Activated CD4-positive, alpha-beta T cell treated with anti-CD3 and anti-CD28 coated beads, Interleukin-2, Interleukin-6, amounts not matched to agents 100 ng/mL and 50 ng/mL, durations not matched to agents 16 hours and 8 hours (primary cell): ENCODE data around the gene CPED1.
"Not testable (repeated sequence)": the region's sequence is repeated elsewhere in the genome, so short reads cannot be mapped to it uniquely, and the experiment has no call there.

Experiments used
- DNase-seq: peaks from one replicate; pipeline ENCODE4 v3.0.0-alpha.2; 2020

Gene CPED1

DNA sequence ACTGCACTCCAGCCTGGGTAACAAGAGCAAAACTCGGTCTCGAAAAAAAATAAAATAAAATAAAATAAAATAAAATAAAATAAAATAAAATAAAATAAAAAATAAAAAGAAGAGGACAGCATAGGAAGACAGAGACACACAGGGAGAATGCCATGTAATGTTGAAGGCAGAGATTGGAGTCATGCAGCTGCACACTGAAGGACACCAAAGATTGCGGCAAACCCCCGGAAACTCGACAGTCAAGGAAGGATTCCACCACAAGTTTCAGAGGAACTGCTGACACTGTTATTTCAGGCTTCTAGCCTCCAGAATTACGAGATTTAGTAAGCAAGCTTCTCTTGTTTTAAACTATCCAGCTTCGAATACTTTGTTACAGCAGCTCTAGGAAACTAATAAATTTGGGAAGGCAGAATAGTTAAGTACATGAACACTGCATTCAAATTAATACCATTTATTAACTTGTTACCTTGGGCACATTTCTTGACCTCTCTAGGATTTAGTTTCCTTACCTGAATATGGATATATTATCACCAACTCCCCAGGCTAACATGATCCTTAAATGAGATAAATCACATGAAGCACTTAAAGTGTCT lies 9.5 kb downstream of the CPED1 start:
- no peak for DNase-seq

DNA sequence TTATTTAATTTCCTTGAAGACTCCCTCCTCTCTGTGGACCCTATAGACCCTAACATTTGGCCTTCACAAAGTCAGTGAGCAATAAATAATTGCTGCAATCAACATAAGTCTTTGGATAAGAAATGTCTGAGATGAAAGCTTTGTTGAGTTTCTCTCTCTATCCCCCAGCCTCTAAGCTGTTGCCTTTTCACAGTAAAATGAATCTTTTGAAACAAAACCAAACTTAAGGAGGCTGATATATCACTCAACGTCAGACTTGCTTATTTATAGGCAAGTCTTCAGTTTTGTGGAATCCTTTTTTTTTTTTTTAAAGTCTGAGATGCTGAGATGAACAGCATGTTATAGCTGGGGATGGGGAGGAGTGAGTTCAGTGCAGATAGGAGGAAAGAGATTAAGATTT lies 10.0 kb downstream of the CPED1 start:
- DNase-seq: no peak

DNA sequence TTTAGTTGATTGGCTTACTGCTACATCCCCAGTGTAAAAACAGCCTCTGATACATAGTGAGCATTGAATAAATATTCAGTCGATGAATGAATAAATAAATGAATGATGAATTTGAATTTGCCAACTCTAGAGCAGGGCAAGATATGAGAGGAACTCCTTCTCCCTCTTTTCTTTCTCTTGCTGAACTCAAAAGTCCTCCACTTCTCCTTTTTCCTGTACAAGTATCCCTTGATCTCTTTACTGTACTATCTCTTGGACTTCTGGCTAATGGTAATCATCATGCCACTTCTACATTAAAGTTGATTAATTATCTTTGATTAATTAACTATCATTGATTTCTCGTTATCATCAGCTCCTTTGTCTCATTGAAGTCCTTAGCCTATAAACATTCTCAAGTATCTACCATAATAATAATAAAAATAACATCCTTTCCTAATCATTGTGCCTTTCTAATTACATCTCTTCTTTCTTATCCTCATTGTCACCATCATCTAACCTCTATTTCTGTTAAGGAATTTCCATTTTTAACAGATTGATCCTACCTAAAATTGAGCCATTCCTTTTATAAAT lies 10.6 kb downstream of the CPED1 start:
- DNase-seq: no peak

DNA sequence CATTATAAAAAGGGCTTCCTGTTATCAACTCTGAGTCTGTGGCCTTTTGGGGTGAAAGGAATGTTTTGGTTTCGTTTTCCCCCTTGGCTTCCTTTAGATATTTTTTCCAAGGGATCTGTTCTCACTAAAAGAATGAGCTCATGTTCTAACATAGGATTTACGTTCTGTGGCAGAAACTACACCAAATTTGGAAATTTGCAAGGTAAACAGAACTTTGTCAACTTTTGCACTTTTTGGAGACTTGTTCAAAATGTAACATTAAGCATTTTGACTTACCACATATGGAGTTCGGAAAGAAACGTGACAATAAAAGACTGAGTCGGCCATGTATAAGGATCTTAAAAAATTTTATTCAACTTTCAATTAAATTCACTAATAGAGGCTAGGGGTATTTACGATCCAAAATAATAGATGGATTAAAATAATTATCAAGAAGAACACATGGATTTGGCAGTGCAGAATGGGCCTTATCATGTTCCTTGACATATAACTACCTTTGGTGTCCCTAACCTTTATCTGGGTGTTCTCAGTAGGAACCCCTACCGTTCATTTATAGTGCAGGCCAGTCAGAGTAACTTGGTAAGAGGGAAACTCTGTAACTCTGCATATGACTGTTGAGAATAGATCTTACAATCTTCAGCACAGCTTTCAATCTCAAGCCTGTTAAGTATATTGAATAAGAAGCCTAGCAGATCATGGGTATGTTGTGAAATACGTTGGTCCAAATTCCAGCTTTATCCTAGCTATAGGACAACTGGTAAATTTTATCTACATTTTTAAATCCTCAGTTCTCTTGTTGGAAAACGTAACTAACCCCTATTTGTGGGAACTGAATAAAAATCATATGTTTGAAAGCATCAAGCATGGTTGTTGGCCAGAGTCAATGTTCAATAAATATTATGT lies 11.8 kb downstream of the CPED1 start:
- no peak for DNase-seq

DNA sequence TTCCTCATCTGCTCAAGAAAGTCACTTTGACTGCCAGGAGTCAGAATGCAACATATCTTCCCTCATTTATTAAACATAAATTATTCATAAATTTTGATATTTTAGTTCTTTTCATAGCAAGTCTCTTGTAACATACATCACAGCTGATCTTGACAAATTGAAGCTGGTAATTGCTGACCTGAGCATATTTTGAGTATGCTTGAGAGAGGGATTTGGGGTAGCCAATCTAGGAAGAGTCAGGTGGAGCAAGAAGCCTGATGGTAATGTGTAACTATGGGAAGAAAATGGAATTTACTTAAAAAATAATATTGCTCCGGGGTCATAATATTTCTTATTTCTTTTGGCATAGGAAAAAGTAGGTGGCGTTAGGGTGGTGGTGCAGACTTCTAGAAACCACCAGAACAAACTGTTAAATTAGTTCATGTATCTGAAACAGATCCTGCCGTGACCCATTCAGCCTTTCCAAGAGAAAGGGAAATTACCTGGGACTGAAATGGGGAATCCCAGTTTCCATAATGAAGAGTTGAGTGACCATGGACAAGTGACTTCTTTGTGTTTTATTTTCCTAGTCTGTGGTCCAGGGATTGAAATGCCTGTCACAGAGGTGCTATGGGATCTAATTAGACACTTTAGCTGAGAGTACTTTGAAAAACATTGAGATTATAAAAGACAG lies 12.9 kb downstream of the CPED1 start:
- no peak for DNase-seq

DNA sequence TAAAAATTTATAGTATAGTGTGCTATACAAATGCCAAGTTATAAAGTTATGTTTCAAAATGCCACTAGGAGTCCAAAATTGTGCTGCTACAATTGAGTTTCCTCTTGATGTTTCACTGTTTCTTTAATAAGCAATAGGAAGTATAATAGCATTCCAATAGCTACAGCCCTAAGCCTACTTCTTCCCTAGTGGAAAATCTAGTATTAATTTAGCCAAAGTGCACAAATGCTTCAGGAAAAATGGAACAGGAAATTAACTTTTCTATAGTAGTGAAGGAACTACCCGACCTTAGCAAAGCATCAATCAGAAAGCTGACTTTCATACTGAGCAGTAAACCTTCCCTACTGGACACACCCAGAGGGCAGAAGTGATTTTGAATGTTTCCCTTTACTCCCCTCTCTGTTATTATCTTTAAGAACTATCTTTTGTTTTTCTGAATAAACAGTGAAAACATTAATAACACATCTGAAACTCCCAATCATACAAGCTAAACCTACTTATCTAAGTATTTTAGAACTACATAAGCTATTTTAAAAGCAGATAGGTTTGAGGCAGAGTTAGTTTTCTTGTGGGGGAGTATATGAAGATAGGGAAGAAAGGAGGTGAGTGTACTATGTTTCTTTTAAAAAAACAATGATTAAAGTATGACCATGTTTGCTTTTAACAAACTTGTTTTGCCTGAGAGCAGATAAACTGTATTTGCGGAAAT lies 13.7 kb downstream of the CPED1 start:
- DNase-seq: no peak

DNA sequence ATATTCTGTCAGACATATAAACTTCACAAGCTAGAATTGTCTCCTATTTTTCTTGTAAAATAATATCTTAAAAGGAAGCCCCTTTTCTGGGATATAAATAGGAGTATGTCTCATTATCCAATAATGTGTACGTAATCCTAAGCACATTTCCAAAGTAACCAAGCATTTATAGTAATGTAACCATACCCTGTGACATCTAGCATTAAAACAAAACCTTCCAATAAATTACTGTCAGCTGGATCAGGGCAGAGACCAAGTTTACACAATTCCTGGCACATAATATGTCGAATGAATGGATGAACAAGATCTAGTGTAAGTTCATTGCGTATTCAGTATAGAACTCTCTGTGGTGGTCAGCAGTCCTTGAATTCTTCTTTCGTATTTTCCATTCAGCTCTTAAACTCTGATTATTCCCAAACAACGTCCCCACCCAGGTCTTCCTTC lies 14.3 kb downstream of the CPED1 start:
- DNase-seq: no peak

DNA sequence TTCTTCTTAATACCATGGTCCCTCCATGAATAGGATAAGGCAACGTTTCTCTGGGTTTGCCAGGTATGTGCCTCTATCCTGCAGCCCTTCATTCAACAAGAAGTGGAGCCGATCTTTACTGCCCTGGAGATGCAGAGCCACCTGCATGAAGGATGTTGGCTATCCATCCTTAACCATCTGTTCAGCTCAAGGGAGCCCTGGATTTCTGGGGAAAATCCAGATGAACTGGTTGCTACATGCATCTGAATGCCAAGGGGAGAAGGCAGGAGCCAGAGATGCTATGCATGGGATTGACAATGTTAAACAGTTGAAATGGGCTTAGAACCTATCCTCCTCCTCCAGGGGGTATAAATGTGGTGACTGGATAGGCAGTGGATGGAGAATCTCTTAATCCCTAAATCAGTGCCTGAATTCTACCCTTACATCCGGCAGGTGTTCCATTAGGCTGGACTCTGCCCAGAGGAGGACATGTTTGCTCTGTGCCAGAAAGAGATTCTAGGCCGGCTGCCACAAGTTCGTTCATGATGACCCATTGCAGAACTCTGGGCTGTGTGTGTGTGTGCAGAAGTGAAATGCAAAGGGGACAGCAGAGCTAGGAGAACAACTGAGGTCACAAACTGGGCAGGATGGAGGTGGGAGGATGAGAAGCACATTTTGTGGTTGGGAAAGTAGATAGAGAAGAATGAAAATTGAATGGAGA lies 15.6 kb downstream of the CPED1 start:
- DNase-seq: no peak

DNA sequence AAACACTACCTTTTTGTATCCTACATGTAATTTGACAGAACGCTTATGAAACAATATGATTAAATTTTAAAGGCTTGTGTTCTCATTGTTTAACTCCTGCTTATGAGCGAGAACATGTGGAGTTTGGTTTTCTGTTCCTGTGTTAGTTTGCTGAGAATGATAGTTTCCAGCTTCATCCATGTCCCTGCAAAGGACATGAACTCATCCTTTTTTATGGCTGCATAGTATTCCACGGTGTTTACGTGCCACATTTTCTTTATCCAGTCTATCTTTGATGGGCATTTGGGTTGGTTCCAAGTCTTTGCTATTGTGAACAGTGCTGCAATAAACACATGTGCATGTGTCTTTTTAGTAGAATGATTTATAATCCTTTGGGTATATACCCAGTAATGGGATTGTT lies 16.5 kb downstream of the CPED1 start:
- not testable (repeated sequence) for DNase-seq

DNA sequence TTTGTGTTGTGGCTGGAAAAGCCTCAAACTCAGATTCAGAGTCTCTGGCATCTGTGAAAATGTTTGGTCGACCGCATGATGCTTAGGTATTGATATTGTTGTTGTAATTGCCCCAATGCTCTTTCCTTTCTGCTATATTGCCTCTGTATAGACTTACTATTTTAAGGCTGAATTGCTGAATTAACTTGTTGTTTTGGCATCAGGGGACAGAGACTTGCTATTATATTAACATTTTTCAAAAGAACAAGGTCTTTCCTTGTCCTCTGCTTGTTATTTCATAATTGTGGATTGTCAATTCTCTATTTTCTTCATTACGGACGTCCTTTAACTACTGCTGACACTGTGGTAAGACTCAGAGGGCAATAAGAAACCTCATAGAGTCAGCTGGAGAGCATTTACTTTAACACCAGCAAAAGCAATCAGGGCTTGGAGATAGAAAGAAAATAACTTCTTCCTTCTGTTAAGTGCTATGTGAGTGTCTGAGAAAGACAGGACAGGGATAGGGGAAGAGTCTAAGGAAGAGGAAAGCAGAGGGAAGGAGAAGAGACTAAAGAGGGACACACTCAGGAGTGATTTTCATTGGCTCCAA lies 17.6 kb downstream of the CPED1 start:
- DNase-seq: no peak

DNA sequence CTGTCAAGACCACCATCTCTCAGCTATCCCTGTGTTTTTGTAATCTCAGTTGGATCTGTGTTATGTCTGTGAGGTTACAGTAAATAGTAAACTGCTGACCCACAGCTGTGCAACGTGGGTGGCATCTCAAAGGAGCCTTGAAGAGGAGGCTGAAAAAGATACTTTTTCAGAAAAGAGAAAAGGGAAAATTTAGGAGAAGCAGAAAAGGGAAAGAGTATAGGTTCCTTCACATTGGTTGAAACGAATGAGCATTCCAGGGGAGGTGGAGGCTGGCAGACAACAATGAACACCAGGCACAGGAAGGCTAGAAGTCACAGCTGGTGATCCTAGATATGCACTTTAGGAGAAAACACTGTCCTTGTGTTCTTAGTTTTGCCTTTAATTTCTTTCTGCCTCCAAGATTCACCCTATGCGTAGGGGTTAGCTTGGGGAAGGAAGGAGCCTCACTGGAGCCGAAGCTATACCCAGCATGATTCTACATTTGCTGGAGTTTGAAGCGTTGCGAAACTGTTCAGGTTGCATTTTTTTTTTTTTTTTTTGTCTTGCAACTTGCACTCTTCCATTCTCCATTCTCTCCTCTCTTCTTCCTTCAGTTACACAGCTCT lies 18.3 kb downstream of the CPED1 start:
- no peak for DNase-seq

DNA sequence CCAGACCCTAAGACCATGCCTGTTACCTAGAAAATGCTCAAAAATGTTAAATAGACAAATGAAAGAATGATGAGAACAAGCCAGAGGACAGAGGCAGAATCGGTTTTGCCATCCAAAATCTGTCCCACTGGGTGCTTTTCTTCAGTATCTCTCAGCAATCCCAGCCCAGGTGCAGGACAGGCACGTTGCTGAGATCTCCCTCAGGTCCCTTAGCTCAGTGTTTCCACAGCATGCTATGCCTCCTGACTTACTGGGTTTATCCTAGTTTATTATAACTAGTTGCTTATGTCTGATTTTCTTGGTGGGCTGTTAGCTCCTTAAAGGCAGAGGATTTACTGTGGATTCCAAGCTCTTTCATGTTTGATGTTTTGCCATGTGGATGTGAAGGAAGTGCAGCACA lies 20.3 kb downstream of the CPED1 start:
- no peak for DNase-seq

DNA sequence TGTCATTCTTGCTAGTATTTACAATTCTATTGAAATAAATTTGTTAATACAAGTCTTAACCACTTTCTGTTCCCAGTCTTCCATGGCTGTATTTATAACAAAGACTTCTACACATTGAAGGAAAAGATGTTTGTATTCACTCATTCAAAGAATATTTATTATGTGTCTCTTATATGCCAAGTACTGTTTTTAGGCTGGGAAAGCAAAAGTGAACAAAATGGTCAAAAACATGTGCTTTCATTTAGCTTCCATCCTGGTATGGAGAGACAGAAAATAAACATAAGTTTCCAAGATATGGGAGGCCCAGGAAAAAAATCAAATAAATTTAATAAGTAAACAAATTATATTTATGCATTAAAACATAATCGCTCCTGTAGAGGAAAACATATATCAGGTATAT lies 22.9 kb downstream of the CPED1 start:
- DNase-seq: no peak

DNA sequence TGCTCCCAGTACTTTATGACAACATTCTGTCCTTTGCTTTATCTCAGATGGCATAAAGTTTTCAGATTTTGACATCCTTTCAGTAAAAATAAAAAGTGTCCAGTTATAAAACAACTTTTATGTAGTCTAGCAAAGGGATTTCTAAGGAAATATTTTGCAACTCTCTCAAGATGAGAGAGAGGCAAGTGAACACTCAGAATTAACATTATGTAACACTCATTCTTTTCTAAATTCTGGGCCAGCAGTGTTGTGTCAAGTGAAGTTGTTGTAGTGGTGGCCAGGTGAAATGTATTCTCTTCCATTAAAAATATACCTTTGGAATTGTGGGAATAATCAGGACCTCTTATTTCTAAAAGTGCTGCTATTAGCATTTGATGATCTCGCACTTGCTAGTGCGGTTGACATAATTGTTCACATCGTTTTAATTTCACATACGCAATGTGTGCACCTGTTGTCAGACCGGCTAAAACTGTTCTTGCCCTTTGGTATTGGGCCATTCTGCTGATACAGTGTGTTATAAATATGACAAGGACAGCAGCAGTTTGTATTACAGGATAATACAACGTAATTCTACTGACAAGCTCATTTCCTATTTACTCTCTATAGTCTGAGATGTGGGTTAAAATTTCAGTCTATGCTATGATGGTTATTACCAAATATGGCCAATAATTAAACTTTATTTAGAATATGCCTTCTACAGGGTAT lies 23.8 kb downstream of the CPED1 start:
- no peak for DNase-seq

DNA sequence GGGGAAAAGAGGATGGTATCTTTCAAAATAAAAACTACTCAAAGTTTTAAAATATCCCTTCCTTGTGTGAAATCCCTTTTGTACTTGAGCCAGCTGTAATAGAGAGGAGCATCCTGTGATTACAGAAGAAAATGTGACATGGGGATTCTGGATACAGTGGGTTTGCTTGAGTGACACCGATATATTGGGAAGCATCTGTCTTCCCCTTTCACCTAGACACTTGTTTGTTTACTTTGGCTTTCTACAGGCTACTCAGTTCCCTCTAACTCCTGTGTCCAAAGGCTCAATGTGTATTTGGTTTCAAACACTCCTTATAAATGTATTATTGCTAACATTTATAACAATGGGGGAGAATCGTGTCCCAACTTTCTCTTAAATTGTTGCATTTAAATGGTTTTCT lies 24.4 kb downstream of the CPED1 start:
- DNase-seq: no peak

DNA sequence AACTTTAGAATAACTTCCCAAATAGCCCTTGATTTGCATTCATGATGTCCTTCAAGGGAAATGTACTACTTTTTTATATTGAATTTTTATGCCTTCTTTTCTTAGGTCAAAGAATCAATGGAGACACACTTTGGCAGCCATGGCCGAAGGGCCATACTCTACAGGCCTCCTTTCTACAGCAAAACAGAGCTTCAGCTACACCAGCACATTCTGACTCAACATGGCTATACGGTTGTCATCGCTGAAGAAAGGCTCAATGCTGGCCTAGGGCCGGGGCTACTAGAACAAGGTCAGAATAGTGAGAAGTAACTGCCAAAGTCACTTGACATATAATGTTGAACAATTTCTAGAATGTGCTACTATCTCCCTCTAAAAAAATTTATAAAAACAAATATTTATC lies 27.0 kb downstream of the CPED1 start:
- no peak for DNase-seq

DNA sequence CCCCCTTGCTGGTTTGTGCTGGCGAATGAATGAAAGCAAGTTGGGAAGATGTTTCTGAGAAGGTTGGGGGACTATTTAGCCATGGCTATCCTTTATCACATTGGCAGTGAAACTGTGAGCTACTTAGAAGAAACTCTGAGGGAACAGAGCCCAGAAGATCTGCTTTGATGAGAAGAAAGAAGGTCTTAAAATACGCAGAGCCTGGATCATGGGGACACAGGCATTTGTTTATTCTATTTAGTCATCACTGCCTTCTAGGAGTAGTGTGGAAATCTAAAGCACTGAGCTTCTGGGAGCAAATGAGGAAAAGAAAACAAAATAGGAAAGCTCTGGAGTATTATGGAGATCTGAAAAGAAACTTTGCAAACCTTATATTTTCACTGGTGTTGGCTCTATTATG lies 28.5 kb downstream of the CPED1 start:
- no peak for DNase-seq

DNA sequence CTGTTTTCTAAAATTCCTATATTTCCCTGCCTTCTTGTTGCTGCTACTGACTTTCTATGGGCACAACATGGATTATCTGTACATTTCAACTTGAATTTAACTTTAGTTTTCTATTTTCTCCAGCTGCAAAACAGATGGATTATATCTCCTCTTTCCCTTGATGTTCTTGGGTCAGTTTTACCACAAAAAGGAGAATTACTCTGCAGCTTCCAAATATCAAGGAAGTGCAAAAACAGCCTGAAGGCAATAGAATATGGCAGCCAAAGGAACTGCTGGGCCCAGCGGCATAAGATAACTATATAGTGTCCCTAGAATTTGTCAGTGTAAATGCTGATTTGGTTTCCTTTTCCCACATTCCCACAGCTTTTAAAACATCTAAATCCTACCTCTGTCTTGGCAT lies 29.1 kb downstream of the CPED1 start:
- no peak for DNase-seq

DNA sequence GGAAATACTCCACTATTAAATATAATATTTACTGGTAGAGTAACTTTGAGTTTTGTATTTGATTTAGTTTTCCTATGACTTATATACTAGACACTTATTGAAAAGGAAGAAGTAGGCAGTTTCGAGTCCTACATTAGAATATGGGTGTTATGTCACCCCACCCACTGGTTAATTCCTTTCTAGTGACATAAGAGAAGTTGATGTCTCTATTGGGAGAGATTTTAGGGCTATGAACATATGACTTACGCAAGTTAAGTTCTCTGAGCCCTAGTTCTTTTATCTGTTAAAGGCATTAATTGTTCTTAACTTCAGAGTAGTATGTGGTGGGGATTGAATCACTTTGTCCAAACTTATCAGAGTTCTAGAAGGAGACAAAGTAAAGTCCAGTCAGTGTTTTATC lies 30.5 kb downstream of the CPED1 start:
- no peak for DNase-seq

DNA sequence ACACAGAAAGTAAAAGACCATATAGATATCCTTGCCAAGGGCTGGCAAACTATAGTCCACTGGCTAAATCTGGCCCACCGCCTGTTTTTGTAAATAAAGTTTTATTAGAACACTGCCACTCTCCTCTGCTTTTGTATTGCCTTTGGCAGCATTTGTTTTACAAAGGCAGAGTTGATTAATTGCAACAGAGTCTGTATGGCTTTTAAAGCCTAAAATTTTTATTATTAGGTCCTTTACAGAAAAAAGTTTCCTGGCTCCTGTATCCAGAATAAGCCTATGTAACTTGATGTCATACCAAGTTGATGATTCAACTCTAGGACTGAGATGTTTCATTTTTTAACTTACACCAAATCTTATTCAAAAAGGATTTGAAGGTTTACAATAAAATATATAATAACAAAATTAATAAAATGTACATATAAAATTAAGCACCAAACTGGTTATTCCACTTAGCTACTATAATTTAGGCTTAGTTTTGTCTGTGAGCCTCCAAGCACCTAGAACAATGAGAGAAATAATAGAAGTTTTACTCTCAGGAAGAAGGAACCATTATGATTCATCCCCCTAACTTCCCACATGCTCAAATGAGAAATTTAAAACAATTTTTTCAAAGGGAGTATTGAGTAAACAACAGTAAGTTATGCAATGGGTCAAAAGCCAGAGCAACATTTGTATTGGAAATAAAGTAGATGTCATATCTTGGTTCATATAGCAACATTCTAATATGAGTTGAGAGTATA lies 31.9 kb downstream of the CPED1 start:
- DNase-seq: no peak
